ENCODE measurements around the gene DPYSL4.

DNA sequence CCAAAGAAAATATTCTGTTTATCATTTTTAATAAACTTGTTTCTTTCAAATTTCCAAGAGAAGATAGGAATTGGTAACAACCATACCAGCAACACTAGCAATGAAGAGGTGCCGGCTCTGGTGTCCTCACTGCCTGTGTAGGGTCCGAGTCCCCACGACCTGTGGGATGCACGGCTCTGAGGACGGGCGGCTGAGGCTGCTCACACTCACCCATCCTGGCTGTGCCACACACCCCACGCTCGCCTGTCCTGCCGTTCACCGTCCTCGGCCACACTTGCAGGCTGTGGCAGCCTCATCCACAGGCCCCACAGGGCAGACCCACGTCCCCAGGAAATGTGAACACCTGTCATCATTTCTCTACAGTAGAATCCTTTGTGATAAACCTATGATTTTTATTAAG, 48.2 kb upstream of the DPYSL4 start:
- TF ChIP-seq, protein P1, sequence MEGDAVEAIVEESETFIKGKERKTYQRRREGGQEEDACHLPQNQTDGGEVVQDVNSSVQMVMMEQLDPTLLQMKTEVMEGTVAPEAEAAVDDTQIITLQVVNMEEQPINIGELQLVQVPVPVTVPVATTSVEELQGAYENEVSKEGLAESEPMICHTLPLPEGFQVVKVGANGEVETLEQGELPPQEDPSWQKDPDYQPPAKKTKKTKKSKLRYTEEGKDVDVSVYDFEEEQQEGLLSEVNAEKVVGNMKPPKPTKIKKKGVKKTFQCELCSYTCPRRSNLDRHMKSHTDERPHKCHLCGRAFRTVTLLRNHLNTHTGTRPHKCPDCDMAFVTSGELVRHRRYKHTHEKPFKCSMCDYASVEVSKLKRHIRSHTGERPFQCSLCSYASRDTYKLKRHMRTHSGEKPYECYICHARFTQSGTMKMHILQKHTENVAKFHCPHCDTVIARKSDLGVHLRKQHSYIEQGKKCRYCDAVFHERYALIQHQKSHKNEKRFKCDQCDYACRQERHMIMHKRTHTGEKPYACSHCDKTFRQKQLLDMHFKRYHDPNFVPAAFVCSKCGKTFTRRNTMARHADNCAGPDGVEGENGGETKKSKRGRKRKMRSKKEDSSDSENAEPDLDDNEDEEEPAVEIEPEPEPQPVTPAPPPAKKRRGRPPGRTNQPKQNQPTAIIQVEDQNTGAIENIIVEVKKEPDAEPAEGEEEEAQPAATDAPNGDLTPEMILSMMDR (IDR thresholded peaks at IDR 0.05; ENCODE audit: insufficient read depth, low read depth, low read length), result no peak
- no peak for TF ChIP-seq EZH2 (IDR thresholded peaks at IDR 0.05; ENCODE audit: insufficient read depth, low read length)

All from astrocyte (in vitro differentiated cells and primary cell).